Pulmonary artery endothelial cell (primary cell): Measurements from ENCODE around the gene MYG1. TPM values are rescaled to one million over a fixed set of nuclear protein-coding genes. Genes with fewer than 3 reads are reported as not detected.
A peak's percentile ranks its signal among the peaks of the same experiment; 100 is the strongest.
"Not testable (repeated sequence)": the region's sequence is repeated elsewhere in the genome, so short reads cannot be mapped to it uniquely, and the experiment has no call there.

Experiments used
- DNase-seq: peaks from one replicate; pipeline ENCODE4 v3.0.0-alpha.2; 2011; ENCODE audit warnings: low read depth, low spot score
- total RNA-seq: library from RNA; depleted of rRNA; stranded (reverse); fragments of >200 nt; gene quantifications from 2 replicates; pipeline ENCODE4 v1.2.3, GENCODE V29; 2014

MYG1 gene
- total RNA-seq, 1 donor from 2014 or later: 50.5 TPM

DNA sequence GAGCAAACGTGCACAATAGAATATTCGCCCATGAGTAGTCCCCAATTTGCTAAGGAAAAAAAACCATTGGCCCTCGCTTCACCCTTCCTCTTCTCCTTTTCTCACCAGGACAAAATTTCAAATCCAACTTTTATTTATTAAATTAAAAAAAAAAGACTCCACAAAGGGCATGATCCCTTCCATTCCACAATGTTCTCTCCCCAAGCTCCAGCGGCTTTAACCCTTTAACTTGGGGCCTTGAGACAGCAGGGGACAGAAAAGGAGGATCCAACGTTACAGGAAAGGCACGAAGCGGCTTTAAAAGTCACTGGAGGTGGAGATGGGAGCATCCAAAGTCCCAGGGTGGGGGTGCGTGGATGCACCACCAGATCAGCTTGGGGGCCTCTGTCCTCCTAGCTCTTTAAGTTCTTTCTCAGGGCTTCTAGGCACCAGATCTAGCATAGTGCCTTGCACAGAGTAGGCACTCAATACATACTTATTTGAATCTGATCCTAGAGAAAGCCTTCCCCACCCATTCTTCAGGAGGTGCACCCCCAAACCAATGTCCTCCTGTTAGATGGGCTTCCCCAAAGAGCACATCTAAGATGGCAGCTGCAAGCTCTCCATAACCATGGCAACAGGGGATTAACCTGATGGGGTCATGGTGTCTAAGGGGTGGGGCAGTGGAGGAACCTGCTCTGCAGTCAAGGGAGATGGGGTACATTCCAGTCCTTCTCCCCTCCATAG is 27.1 kb downstream of the MYG1 start:
- no peak for DNase-seq

DNA sequence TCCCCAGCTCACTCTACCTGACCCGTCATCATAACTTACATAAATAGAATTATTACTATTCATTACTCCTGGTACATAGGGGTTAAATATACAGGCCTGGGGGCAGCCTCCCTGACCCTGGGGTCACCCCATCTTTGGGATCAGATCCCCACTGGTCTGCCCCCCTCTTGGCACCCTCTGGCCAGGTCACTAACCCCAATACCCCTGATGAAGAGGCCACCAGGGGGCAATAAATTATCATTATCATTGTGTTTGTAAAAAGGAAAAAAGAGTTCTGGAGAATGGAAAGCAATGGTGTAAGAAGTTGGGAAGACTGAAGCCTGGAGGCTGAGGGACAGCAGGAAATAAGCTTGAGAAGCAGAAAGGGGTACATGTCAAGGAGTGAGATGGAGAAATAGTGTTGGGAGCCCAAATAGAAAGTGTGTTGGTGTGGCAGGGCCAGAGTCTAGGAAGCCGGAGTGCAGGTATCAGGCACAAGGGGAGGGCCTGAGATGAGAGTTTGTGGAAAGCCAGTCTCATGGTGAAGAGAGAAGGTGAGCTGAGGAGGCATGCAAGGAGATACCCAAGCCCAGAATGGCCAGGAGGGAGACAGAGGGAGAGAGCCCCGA is 28.0 kb downstream of the MYG1 start:
- no peak for DNase-seq

DNA sequence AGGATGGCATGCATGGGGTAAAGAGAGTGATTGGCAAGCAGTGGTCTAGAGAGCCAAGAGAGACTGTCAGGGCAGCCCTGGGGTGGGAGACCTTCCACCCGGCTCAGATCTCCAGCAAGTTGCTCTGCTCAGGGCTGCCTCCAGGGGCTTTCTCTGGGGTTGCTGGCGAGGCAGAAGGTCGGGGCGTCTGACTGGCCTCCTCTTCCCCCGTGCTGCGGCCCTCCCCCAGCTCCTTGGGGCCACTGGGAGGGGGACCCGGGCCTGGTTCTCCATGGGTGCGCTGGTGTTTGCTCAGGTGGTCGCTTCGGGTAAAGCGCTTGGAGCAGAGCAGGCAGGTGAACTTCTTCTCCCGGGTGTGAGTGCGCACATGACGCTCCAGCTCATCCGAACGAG is 28.5 kb downstream of the MYG1 start:
- DNase-seq: no peak

DNA sequence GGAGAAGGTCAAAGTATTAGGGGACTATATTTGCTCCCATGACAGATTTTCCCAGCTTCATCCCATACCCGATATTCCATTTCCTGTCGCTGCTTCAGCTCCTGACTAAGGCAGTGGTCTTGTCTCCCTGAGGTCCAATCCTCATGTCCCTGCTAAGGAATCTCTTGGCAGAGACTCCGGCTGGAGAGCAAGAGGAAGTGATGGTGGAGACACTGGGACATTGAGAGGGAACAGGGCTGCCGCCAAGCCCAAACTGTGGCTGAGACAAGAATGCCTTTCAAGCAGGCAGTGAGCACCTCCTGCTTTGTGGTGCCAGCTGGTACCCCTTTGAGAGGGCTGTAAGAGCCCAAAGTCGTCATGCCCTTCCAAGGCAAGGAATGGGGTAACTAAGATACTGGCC is 31.2 kb downstream of the MYG1 start:
- no peak for DNase-seq

DNA sequence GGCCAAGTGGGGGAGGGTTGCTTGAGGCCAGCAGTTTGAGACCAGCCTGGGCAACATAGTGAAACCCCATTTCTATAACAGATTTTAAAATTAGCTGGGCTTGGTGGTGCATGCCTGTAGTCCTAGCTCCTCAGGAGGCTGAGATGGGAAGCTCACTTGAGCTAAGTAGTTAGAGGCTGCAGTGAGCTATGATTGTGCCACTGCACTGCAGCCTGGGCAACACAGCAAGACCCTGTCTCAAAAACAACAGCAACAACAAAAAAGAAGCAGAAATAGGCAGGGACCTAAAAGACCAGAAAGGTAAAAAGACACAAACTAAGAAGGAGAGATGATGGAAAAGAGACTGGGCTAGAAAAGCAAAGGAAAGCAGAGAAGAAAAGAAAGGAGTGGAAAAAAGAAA is 32.8 kb downstream of the MYG1 start:
- DNase-seq: not testable (repeated sequence)

DNA sequence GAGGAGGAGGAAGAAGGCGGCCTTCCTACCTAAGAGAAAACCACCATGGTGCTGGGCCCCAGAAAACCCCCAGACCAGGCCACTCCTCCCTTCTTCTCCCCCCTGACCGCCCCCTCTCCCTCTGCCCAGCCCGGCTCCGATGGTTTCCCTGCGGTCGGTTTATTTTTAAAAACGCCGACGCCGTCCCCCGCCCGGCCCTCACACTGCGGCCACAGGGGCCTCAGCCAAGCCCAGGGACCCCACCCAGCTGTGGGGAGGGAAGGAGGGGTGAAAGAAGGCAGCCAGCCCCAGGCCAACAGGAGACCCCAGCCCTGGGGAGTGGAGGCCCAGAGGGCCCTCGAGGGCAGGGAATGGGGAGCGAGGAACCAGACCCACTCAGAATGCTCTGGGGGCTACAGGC is 33.2 kb downstream of the MYG1 start:
- DNase-seq: no peak

DNA sequence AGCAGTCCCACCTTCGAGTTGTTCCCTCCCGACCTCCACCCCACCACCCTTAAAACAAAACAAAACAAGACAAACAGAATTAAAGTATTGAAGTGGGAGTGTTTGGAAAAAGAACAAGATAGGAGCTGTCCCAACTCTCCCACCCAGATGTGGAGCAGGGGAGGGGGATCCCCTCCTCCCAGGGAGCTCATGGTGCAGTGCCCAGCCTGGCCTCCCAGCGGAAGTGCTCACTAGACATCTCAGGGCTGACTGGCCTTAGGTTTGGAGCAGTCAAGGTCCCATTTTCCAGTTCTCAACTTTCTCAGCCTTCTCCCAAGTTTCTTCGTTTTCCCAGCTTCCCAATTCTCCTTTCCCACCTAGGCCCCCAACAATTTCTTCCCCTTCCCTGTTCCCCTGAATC is 33.8 kb downstream of the MYG1 start:
- DNase-seq: no peak

DNA sequence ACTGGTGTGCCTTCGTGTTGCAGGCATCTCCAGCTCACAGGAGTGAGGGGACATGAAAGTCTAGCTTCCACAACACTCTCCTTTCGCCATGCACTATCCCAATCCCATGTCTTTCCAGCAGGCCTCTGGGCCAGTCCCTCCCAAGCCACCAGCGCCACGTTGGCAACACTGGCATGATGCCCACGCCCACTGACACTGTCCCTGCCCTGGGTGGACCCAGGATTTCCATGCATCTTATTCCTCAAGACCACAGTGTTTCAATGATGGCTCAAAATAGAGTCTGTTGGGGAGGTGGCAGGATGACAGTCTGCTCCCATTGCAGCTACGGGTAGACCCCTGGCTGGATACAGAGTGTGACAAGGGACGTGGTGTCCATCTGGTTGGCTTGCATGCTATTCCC is 34.4 kb downstream of the MYG1 start:
- DNase-seq: no peak

DNA sequence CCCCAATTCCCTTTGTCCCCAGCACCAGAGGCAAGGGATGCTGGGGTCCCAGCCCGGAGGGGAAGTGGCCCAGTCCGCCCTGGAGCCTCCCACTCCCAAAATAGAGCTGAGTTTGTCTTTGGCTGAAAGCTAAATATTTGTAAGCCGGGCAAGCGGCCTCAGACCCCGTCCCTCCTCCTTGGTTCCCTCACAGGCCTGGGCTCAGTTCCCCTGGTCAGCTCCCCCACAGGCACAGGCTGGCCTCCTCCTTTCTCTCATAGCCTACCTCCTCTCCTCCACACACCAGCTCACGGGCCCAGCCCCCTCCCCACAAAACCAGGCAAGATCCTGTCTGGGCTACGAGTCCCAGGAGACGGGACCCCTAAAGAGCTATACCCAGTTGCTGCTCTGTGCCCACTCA is 35.3 kb downstream of the MYG1 start:
- no peak for DNase-seq

DNA sequence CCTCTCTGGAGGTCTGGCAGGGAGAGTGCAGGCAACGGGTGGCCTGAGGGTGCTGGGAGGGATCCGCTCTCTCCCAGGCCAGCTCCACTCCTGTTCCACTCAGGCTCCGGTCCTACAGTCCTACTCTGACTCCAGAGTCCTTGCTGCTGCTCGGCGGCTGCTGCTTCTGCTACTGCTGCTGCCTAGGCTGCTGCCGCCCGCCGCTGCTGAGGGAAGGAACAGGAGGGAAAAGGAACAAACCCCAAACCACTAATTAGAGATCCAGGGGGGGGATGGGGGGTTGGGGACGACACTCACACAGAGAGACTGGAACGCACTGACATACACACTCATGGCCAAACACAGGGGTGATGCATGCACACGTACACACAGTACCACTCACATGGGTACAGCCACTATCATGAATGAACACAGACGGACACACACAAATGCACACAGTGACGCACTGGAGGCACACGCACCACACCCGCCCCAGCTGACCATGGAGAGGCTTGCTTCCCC is 36.7 kb downstream of the MYG1 start, which contains the start of gene SP7:
SP7 (minus strand) TSS at position 174 of the 501 bp plus-strand sequence. CDS start 708 bp downstream, outside the sequence.
- no peak for DNase-seq

DNA sequence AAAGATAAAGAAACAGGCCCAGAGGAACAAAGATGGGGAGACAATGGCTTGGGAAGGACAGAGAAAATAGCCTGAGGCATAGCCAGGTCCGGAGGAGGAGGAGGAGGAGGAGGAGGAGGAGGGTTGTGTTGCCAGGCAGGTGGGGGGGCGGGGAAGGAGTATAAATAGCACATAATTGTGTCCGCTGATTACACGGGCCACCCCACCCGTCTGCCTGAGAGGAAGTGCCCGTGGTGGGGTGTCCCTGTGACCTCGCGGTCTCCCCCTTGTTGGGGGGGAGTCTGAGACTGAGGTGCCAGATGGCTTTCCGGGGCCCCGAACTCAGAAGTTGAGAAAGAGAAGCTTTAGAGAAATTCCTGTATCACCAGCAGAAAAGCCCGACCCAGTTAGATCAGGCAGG is 38.5 kb downstream of the MYG1 start:
- DNase-seq: no peak

DNA sequence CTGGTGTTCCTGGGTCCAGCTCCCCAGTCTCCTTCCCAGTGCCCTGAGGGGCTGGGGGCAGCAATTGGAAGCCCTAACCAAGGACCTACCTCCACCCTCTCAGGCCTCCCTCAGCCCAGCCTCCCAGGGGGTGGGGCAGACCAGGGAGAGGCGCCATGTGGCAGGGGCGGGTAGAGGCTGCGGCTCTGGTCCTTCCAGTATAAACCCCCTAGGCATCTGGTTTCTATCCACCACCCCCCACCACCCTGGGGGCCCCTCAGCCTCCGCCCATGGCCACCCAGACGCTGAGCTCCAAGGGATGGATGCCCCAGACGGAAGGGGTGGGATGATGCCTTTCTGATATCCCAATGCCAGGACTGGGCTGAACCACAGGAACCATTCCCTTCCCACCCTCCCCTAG is 39.4 kb downstream of the MYG1 start:
- DNase-seq: no peak

DNA sequence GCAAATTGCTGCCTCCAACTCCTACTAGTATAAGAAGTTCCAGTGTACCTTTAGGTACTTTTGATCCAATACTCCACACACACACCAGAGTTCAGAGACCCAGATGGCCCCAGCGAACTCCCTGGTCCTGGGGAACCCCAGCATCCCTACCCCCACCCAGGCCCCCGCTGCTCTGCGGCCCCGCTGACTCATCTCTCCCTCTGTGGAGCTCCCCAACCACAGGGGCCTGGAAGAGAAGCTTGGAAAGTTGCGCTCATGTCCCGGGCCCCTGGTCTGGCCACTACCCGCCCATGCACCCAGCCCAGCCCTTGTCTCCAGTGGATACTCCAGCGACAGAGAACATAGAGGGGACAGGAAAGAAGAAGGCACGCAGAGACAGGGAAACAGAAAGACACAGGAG is 40.9 kb downstream of the MYG1 start:
- no peak for DNase-seq

DNA sequence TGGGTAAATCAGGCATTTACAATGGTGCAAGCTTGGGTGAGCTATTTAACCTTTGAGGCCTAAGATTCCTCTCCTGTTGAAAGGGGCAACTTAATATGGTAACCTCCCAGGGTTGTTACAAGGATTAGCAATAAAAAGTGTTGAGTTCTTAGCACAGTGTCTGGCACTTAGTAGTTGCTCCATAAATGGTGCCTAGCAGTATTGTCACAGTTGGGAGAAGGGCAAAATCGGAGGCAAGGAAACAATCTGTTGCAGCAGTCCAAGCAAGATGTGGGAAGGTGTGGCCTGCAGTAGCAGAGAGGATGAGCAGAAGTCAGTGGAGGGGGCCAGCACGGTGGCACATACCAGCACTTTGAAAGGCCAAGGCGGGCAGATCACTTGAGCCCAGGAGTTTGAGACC is 44.0 kb downstream of the MYG1 start:
- no peak for DNase-seq

DNA sequence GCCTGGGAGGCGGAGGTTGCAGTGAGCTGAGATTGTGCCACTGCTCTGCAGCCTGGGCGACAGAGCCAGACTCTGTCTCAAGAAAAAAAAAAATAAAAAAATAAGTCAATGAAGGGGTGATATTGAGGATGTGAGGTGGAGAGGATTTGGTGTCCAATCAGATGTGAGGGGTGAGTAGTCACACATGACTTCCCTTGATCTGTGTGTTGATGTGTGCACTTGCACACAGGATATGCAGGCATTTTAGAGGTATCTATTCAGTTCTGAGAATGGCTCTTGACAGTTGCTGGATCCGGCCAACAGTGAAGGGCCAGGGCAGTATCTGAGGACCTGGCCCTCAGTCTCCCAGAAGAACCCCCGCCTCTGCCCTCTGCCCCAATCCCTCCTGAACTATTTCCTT is 44.5 kb downstream of the MYG1 start:
- DNase-seq: no peak

DNA sequence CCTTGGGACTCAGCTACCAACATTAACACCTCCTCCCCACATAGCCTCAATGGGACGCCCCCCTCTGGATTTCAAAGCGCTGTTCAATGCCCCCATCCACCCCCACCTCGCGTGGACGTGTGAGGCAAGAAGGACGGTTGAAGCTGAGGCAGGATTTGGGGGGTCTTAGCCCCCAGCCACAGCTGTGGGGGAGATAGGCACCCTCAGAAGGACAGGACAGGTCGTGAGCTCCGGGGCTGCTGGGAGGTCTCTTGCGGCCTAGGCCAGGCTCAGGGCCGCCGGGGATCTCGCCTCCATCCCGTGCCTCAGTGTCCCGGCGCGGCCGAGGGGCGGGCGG is 45.0 kb downstream of the MYG1 start:
- no peak for DNase-seq

DNA sequence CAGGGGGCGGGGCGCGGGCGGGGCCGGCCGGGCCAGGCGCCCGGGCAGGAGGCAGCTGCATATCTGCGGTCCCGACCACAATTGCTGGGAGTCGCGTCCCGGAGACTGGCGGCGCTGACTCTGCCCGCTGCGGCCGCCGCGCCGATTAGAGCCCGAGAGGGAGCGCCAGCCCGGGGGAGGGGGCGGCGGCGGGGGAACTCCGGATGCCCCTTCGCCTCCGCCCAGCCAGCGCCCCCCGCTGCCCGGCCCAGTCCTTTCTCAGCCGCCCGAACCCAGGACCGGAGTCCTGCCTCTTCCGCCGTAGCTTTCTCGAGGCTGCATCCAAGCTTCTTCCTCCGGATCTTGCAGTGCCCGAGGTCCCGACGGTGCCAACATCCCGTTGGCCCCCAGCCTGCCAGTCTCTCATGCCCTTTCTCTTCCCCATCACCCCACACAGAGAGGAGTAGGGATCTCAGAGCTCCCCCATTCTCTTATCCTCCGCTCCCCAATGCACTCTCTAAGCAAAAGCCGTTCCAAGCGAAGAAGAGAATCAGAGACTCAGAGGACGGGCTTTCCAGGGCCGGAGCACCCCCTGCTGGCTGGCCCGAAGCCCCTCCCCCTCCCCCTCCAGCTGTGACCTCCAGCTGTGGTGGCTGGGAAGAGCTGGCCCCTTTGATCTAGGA is 45.5 kb downstream of the MYG1 start:
- DNase-seq: no peak

DNA sequence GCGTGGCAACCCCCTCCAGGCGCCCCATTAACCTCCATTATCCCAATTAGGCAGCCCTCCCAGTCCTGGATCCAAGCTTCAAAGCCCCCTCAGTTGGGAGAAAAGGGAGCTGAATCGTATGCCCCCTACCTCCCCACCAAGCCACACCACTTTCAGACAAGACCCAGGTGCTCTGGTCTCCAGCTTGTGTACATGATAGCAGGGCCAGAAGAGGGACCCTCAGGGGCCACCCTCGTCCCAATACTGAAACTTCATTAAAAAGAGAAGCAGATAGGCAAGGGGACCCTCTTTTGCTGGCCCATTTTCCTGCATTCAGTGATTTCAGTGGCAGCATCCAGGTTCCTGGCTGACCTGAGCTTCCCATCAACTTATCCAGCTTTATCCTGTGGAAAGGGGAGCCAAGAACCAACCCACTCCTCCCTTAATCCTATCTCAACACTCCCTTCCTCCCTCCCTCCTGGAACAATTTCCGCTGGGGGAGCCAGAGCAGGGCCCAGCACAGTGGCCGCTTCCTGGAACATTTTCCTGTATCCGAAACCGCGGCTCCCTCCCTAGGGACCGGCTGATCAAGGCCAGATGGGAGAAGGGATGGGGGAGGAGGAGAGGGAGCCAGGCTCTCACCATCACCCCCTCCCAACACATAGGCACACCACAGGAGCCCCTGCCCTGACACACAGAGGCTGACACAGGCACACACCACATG is 46.1 kb downstream of the MYG1 start:
- DNase-seq: no peak

DNA sequence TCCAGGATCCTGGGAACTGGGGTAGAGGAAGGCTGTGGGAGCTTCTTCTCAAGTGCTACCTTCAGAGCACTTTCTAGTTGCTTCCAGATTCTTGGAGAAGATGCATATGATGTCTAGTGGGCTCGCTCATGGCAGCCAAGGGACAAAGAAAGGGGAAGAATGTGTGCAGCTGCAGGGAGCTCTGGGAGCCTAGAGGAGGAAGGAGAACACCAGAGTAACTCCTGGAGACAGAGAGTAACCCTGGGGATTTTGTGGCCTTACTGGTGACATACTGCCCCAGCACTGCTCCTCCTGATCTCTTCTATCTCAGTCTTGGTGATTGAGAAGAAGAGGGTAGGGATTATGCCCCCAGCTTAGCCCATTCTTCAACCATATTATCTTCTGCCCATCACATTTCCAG is 47.0 kb downstream of the MYG1 start:
- DNase-seq: no peak

DNA sequence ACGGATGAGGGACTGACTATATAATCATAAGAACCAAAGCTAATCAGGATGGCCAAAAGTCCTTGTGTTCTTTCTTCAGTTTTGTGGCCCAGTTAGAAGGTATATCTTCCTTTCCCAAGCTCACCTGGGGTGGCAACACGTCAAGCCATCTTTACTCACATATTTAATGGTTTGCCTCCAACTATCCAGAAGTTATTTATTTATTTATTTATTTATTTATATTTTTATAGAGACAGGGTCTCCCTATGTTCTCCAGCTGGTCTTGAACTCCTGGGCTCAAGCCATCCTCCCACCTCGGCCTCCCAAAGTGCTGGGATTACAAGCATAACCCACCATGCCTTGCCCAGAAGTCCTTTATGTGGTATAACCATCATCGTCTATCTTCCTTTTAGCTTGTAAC is 48.4 kb downstream of the MYG1 start:
- DNase-seq: no peak

DNA sequence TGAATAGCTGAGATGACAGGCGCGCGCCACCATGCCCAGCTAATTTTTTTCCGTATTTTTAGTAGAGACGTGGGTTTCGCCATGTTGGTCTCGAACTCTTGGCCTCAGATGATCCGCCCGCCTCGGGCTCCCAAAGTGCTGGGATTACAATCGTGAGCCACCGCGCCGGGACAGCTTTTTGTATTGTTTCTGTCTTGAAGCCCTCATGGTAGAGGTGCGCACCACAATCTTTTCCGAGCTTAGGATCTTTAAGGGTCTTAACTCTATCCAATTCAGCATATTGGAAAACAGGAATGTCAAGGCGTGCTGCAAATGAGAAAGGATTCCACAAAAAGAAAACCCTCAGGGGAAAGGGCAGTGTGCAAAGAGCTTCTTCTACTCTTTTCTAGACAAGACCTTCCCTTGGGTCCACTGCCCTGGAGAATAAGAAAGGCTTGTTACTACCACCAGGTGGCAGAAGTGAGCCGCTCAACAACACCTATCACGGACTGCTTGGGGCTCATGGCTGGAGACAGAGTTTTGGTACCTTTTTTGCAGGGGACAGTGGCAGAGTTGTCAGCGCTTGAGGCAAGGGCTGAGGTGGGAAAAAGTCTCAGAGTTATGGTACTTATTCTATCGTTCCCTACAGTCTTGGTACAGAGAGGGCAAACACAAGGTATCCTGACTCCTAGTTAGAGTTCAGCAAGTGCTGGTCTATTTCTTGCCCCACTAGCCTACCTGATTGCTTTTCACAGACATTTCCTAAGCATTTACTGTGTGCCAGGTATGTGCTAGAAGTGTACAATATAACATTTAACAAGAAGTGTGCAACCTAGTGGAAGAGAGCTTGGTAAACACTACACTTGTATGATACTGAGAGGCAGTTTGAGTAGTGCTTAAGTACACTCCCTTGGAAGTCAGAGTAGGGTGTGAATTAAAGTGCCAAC is 53.1 kb downstream of the MYG1 start:
- peak; percentile 60 for DNase-seq
